Activated T-helper 1 cell treated with anti-CD3 and anti-CD28 coated beads, Interleukin-12 subunit alpha, Interleukin-12 subunit beta, Interleukin-2, Interleukin-4 antibody, amounts not matched to agents 30 ng/mL and 10 ng/mL and 1 ng/mL, durations not matched to agents 14 hours and 24 hours and 36 hours (primary cell): ENCODE measurements around the gene LZTR1. TPM values are rescaled to one million over a fixed set of nuclear protein-coding genes. Genes with fewer than 3 reads are reported as not detected.

Experiments
- DNase-seq: peaks from one replicate; pipeline ENCODE4 v3.0.0; 2021; ENCODE audit warnings: low spot score
- H3K27ac Mint-ChIP-seq: one replicate; pipeline ENCODE4 v1.8.0; 2021; ENCODE audit warnings: mild to moderate bottlenecking, mixed read lengths
- H3K27me3 Mint-ChIP-seq: one replicate; pipeline ENCODE4 v1.8.0; 2022; ENCODE audit warnings: mild to moderate bottlenecking, moderate library complexity, mixed read lengths; ENCODE audit not compliant: insufficient read depth
- H3K36me3 Mint-ChIP-seq: one replicate; pipeline ENCODE4 v1.8.0; 2021; ENCODE audit warnings: low read depth, mixed read lengths
- H3K4me1 Mint-ChIP-seq: one replicate; pipeline ENCODE4 v1.8.0; 2021; ENCODE audit warnings: low read depth, mixed read lengths
- H3K4me3 Mint-ChIP-seq: one replicate; pipeline ENCODE4 v1.8.0; 2021; ENCODE audit warnings: mild to moderate bottlenecking, moderate library complexity, mixed read lengths
- H3K9me3 Mint-ChIP-seq: one replicate; pipeline ENCODE4 v1.8.0; 2021; ENCODE audit warnings: mixed read lengths
- intact Hi-C: fragments of 100-400 bp; cut with micrococcal nuclease; formaldehyde crosslinking; loops from one replicate; pipeline ENCODE4 v1.15.1; 2024
- total RNA-seq: library from RNA; stranded (reverse); gene quantifications from 2 replicates; pipeline ENCODE4 v1.2.3, GENCODE V29; 2022

The LZTR1 gene
- total RNA-seq, 1 donor from 2014 or later = 81.9 TPM

DNA sequence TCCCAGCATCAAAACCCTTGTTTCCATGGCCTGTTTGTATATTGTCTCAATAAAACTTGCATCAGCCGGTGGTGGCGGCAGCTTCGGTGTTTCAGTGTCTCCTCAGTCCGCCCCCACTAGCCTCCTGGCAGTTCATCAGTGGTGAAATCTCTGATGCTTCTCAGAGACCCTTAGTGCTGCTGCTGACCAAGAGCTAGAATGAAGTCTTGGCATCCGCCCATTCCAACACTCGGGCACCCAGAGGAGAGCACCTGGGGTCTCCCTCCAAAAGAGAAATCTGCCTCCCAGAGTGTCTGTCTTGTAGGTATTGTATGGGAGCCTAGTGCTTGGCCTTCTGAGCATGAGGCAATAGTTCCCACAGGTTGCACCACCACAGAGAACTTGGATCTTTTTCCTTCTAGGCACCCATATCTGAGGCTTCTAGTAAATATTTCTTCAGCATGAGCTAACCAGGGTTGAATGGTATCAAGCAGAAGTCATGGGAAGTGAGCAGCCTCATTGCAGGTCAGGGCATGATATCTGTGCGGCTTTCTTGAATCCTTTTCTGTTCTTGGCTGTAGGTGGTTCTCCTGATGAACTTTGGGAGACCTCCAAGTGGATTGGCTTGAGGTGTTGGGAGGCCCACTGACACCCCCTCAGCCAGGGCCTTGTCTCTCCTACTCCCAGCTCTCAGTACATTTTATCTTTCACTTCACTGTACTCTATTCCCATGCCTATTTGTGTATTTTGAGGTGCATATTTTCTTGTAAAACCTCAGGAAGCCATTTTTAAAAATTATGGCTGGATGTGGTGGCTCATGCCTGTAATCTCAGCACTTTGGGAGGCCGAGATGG lies 28.2 kb upstream of the LZTR1 start:
- DNase-seq = no peak
- peaks cover 10% of the 10 kb centered on the region for H3K4me1 Mint-ChIP-seq
- intact Hi-C loops = no loop called here
- no peak overlapping the region for H3K4me3 Mint-ChIP-seq
- no peak overlapping the region for H3K27ac Mint-ChIP-seq
- peaks cover 30% of the 10 kb centered on the region for H3K36me3 Mint-ChIP-seq
- H3K27me3 Mint-ChIP-seq = peaks cover 17% of the 10 kb centered on the region
- H3K9me3 Mint-ChIP-seq = no peaks in the 10 kb centered on the region

DNA sequence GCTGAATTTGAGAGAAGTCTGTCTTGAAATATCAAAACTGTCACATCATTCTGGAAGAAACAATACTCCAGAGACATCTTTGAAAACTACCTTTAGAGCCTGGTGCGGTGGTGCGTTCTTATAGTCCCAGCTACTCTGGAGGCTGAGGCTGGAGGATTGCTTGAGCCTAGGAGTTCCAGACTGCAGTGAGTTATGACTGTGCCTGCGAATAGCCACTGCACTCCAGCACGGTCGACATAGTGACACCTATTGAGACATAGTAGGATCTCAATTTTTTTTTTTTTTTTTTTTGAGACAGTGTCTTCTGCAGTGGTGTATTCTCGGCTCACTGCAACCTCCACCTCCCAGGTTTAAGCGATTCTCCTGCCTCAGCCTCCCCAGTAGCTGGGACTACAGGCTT lies 26.5 kb upstream of the LZTR1 start:
- Mint-ChIP-seq H3K4me3 (no peak overlapping the region), H3K27ac (no peak overlapping the region), H3K9me3 (no peaks in the 10 kb centered on the region), H3K36me3 (peaks cover 20% of the 10 kb centered on the region), H3K4me1 (no peaks in the 10 kb centered on the region), H3K27me3 (peaks cover 22% of the 10 kb centered on the region)
- no peak for DNase-seq
- intact Hi-C loops = no loop called here

DNA sequence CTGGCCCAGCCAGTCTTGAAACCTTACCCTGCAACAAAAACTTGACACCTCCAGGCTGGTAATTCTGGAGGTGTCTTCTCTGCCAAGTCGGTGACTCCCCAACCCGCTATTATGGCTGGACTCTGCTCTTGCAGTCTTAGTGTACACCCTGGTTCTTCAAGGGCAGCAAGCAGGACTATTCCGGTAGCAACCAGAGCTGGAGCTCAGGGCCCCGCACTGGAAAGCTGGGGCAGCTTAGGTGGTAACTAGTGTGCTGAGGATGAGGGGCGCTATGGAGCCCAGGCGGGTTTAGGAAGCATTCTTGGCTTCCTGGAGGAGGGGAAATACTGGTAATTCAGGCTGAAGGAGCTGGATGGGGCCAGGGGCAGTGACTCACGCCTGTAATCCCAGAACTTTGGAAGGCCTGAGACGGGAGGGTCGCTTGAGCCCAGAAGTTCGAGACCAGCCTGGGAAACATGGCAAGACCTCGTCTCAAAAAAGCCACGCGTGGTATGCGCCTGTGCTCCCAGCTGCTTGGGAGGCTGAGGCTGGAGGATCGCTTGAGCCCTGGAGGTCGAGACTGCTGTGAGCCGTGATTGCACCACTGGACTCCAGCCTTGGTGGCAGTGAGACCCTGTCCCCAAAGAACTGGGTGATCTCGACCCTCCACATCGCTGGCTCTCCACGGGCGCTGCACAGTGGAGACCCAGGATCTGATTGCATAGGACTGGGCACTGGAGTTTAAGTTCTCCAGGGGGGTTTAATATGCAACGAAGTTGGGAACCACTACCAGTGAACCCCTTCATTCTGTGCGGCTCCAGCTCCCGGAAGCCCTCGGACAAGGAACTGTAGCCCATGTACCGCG lies 25.6 kb upstream of the LZTR1 start:
- intact Hi-C loops = no loop called here
- Mint-ChIP-seq H3K4me3 (peak overlapping the region; percentile 71), H3K27ac (peak overlapping the region; percentile 18)

DNA sequence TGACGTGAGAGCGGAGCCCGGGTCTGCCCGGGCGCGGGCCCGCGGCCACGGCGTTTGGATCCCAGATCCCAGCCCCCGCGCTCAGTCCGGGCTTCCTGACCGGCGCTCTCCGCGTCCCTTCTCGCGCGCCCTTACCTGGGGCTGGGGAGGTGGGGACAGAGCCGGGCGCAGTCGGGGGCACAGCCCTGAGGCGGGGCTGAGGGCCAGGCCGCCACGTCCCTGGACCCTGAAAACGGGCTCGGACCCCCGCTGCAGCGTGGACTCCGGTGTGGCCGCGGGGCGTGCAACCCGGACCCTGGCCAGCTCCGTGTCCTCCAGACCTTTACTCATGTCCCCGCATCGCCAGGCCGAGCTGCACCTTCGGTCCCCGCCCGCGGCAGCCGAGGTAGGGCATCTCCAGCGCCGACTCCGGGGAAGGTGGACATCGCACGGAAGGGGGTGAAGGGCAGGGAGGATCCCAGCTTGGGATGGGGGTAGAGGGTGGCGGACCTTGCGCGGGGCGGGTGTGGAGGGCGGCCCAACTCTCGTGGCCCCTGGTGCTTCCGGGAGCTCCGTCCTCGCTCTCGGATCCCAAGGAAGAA lies 24.9 kb upstream of the LZTR1 start:
- Mint-ChIP-seq H3K27me3 (peaks cover 27% of the 10 kb centered on the region), H3K9me3 (no peaks in the 10 kb centered on the region), H3K27ac (no peak overlapping the region), H3K4me3 (peak overlapping the region; percentile 66), H3K4me1 (peaks cover 6% of the 10 kb centered on the region), H3K36me3 (peaks cover 16% of the 10 kb centered on the region)
- no peak for DNase-seq
- intact Hi-C loops = no loop called here

More for the DNA sequence above, 25.6 kb upstream of the LZTR1 start:
- H3K4me1 Mint-ChIP-seq = no peaks in the 10 kb centered on the region
- peaks cover 20% of the 10 kb centered on the region for H3K36me3 Mint-ChIP-seq
- no peak for DNase-seq
- H3K9me3 Mint-ChIP-seq = no peaks in the 10 kb centered on the region
- peaks cover 22% of the 10 kb centered on the region for H3K27me3 Mint-ChIP-seq

DNA sequence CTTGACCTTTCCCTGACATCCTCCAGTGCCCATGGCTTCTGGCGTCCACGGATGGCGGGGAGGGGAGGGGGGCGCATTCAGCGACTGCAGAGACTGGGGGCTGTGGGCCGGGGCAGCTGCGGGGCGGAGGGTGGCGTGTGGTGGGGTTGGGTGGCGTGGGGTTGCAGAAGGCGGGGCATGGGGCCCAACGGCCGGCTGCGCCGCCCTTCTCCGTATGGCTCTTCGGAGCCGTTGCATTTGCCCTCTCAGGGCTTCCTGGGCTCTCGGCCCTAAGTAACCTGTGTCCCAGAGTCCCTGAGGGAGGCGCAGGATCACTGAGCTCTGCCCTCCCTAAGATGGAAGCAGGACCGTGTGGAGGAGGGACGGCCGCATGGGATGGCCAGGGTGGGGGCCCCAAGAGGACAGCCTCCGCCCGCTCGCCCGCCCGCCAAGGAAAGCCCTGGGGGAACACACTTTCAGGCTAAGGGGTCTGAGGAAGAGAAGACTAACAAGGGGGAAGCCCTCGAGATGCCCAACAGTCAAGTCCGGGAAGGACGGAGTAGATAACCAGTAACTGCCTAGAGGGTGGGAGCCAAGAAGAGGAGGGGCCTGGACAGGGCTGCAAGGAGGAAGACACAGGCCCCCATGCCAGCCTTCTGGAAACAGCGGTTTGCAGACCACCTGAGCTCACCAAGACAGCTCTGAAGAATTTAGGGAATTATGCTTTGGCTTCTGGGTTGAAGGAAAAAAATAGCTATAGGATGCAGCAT lies 24.2 kb upstream of the LZTR1 start:
- no peak for DNase-seq
- H3K9me3 Mint-ChIP-seq = no peaks in the 10 kb centered on the region
- H3K27me3 Mint-ChIP-seq = peaks cover 30% of the 10 kb centered on the region
- H3K27ac Mint-ChIP-seq = no peak overlapping the region
- H3K36me3 Mint-ChIP-seq = peaks cover 10% of the 10 kb centered on the region
- peak overlapping the region; percentile 60 for H3K4me3 Mint-ChIP-seq
- intact Hi-C loops = no loop called here
- peaks cover 6% of the 10 kb centered on the region for H3K4me1 Mint-ChIP-seq

DNA sequence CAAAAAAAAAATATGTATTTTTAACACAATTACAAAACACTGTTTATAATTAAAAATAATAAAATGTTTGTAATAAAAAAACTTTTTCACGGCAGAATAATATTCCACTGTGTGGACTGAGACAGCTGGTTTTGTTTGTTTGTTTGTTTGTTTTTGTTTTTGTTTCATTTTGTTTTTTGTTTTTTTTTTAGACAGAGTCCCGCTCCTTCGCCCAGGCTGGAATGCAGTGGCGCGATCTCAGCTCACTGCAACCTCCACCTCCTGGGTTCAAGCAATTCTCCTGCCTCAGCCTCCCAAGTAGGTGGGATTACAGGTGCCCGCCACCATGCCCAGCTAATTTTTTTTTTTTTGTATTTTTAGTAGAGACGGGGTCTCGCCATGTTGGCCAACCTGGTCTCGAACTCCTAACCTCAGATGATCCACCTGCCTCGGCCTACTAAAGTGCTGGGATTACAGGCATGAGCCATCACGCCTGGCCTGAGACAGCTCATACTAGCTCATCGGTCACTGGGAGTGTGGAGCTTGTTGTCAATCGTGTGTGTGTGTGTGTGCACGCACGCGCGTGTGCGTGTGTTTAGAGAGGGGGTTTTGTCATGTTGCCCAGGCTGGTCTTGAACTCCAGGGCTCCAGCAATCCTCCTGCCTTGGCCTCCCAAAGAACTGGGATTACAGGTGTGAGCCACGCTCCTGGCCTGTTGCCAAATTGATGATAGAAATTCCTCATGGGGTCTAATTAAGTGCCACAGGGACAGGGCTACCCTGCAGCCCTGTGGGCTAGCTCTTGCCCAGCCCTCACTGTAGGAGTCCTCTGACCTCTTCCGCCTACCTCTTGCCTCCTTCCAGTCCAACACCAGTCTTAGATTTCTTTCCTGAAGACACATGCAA lies 22.3 kb upstream of the LZTR1 start:
- Mint-ChIP-seq H3K27ac (peak overlapping the region; percentile 1), H3K4me3 (no peak overlapping the region), H3K9me3 (no peaks in the 10 kb centered on the region), H3K27me3 (peaks cover 36% of the 10 kb centered on the region), H3K36me3 (no peaks in the 10 kb centered on the region), H3K4me1 (peaks cover 11% of the 10 kb centered on the region)
- intact Hi-C loops = loop anchor here (5.0 to 10.0 kb wide), 3 partner anchors 42 to 145 kb away; partner anchors contain the start of genes CRKL and THAP7
- no peak for DNase-seq

DNA sequence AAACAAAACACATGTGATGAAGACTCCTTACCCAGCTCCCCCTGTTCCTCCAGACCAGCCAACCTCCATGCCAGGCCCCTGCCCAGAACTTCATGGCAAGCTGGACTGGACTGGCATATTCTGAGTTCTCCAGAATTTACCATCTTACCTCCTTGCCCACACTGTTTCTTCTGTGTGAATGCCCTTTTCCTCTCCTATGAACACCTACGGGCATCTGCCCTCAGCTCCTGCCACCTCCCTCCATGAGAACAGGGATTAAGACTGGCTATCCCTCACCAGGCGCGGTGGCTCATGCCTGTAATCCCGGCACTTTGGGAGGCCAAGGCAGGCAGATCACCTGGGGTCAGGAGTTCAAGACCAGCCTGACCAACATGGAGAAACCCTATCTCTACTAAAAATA lies 21.5 kb upstream of the LZTR1 start:
- peaks cover 11% of the 10 kb centered on the region for H3K4me1 Mint-ChIP-seq
- no peak overlapping the region for H3K27ac Mint-ChIP-seq
- H3K9me3 Mint-ChIP-seq = no peaks in the 10 kb centered on the region
- DNase-seq = no peak
- intact Hi-C loops = loop anchor here (5.0 to 10.0 kb wide), 3 partner anchors 42 to 144 kb away; partner anchors contain the start of genes CRKL and THAP7
- H3K27me3 Mint-ChIP-seq = peaks cover 36% of the 10 kb centered on the region
- no peaks in the 10 kb centered on the region for H3K36me3 Mint-ChIP-seq
- no peak overlapping the region for H3K4me3 Mint-ChIP-seq

DNA sequence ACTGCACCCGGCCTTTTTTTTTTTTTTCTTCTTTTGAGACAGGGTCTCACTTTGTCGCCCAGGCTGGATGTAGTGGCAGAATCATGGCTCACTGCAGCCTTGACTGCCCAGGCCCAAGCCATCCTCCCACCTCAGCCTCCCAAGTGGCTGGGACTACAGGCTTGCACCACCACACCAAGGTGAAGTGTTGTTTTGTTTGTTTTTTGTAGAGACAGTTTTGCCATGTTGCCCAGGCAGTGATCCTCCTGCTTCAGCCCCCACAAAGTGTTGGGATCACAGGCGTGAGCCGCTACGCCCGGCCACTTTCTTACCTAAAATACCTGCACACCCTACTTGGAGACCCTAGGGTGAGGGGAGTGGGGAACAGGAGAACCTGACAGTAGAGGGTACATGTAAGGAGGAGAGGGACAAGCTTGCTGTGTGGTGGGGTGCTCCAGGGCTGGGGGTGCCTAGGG lies 19.6 kb upstream of the LZTR1 start:
- Mint-ChIP-seq H3K4me1 (peaks cover 11% of the 10 kb centered on the region), H3K36me3 (no peaks in the 10 kb centered on the region), H3K9me3 (no peaks in the 10 kb centered on the region), H3K4me3 (no peak overlapping the region), H3K27ac (no peak overlapping the region), H3K27me3 (peaks cover 33% of the 10 kb centered on the region)
- intact Hi-C loops = loop anchor here (2.0 to 10.0 kb wide), 4 partner anchors 20 to 142 kb away; partner anchors contain the start of genes CRKL, LZTR1 and THAP7
- DNase-seq = no peak

DNA sequence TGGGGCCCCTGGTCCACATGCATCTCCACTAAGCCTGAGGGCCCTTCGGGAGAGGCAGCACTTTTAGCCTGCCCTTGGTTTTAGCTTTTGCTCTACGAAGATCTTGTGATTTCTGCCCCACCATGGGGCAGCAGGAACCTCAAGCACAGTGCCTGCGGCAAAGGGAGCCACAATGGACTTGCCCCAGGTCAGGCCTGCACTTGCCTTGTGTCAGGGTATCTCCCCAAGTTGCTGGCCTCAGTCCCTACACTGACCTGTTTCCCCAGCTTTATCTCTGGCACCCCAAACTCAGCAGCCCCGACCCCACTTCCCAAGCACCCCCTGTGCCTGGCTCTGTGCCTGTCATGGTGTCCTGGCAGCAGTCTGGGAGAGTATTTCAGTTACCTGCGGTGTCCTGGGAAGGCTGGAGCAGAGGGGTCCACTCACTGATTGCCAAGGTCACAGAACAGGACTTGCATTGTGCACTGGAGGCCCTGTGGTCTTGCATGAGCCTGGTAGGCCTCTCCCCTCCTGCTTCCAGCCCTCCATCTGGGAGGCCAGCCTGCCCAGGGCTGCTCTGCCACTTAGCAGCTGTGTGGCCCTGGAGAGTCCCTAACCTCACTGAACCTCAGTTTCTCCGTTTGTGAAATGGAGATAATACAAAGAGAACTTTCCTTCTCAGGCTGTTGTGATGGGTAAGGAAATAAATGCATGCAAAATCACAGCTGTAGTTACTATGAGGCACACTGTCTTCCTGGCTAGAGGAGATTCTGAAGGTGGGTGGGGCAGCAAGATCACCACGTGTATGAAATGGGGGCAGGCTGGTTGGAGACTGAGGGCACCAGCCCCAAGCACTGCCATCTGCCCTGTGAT lies 18.7 kb upstream of the LZTR1 start:
- H3K27me3 Mint-ChIP-seq = peaks cover 25% of the 10 kb centered on the region
- H3K4me3 Mint-ChIP-seq = no peak overlapping the region
- no peaks in the 10 kb centered on the region for H3K36me3 Mint-ChIP-seq
- H3K9me3 Mint-ChIP-seq = no peaks in the 10 kb centered on the region
- intact Hi-C loops = loop anchor here (2.0 to 10.0 kb wide), 4 partner anchors 19 to 141 kb away; partner anchors contain the start of genes CRKL, LZTR1 and THAP7
- H3K4me1 Mint-ChIP-seq = peaks cover 11% of the 10 kb centered on the region
- H3K27ac Mint-ChIP-seq = no peak overlapping the region
- DNase-seq = no peak

DNA sequence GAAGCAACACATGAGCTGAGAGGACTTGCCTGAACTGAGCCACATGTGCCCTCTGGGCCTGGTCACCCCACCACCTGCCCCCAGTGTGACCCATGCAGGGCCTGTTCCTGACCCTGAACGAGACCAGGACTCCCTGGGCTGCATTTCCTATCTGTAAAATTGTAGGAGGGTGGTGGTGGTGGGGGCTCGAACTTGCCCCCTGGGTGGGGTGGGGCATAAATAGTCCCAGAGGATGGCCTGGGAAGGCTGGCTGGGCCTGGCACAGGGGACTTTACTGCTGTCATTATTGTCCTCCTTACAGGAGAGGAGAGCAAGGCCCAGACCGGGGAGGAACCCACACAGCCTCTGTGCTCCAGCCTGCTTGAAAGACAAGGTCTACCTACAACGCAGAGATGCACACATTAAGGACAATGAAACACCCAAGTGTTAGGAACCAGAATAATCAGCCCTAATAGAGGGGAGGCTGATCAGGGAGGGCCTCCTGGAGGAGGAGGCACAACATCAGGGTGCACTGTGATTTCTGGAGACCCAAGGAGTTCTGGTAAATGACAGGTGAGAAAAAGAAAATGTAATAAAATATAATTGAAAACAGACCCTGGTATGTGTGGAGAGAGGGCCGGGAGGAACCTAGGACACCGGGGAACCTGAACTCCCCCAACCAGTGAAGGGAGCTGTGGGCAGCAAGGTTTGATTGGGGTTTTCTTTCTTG lies 17.9 kb upstream of the LZTR1 start:
- no peak overlapping the region for H3K27ac Mint-ChIP-seq
- peaks cover 11% of the 10 kb centered on the region for H3K4me1 Mint-ChIP-seq
- intact Hi-C loops = loop anchor here (5.0 to 10.0 kb wide), 3 partner anchors 38 to 141 kb away; partner anchors contain the start of genes CRKL and THAP7
- H3K4me3 Mint-ChIP-seq = peak overlapping the region; percentile 60
- H3K27me3 Mint-ChIP-seq = peaks cover 25% of the 10 kb centered on the region
- no peaks in the 10 kb centered on the region for H3K36me3 Mint-ChIP-seq
- H3K9me3 Mint-ChIP-seq = no peaks in the 10 kb centered on the region
- no peak for DNase-seq
